IMR-90 (cell line): Measurements from ENCODE around the gene VPS50. TPM values are rescaled to one million over a fixed set of nuclear protein-coding genes. Genes with fewer than 3 reads are reported as not detected.

Experiments used
- ATAC-seq: fragments of 200-7000 bp; cut with Tn5 transposase; 2 replicates; pipeline ENCODE4 v1.9.1; 2020; ENCODE audit warnings: low read depth, mild to moderate bottlenecking, moderate library complexity
- BruUV-seq: library from RNA; stranded (reverse); fragments of 400-500 nt; replicated peaks from 2 replicates; lab custom pipeline; 2021; lab: Mats Ljungman, UMichigan
- CTCF ChIA-PET: fragments of 300-600 bp; formaldehyde crosslinking; extraction: SDS; loops from one replicate; lab custom pipeline; 2021; ENCODE audit warnings: antibody characterized with exemption; lab: Yijun Ruan, JAX
- POLR2A ChIA-PET: fragments of 300-600 bp; sonication (Branson Sonifier 250); formaldehyde crosslinking; loops from one replicate; lab custom pipeline; 2022; ENCODE audit warnings: antibody characterized with exemption; ENCODE audit not compliant: unreplicated experiment; lab: Charles Lee
- DNase-seq: peaks from one replicate; pipeline ENCODE4 v3.0.0; 2013
- H2AFZ ChIP-seq: replicated peaks from 2 replicates; pipeline ENCODE3; 2013; ENCODE audit warnings: low read length, mild to moderate bottlenecking; ENCODE audit not compliant: poor library complexity
- H2AK5ac ChIP-seq: 2 replicates; pipeline ENCODE4 v1.6.1; 2013; ENCODE audit warnings: low read depth, low read length, inconsistent platforms
- H2AK9ac ChIP-seq: replicated peaks from 2 replicates; pipeline ENCODE3; 2013; ENCODE audit warnings: mild to moderate bottlenecking, low read depth, low read length, moderate library complexity; ENCODE audit not compliant: poor library complexity
- H2BK120ac ChIP-seq: 2 replicates; pipeline ENCODE4 v1.6.1; 2013; ENCODE audit warnings: low read depth, low read length, inconsistent platforms
- H2BK15ac ChIP-seq: 3 replicates; pipeline ENCODE4 v1.6.1; 2013; ENCODE audit warnings: low read depth, low read length, inconsistent platforms
- H2BK20ac ChIP-seq: 2 replicates; pipeline ENCODE4 v1.6.1; 2013; ENCODE audit warnings: low read depth, mild to moderate bottlenecking, inconsistent platforms, low read length, moderate library complexity
- H2BK5ac ChIP-seq: 2 replicates; pipeline ENCODE4 v1.6.1; 2013; ENCODE audit warnings: mild to moderate bottlenecking, low read depth, low read length, inconsistent platforms; ENCODE audit not compliant: poor library complexity, severe bottlenecking
- H3K14ac ChIP-seq: replicated peaks from 2 replicates; pipeline ENCODE4 v1.6.1; 2013; ENCODE audit warnings: low read depth, low read length, inconsistent platforms
- H3K18ac ChIP-seq: 2 replicates; pipeline ENCODE4 v1.6.1; 2013; ENCODE audit warnings: low read depth, low read length, control low read depth
- H3K23ac ChIP-seq: 2 replicates; pipeline ENCODE4 v1.6.1; 2013; ENCODE audit warnings: low read depth, low read length, inconsistent platforms
- H3K27ac ChIP-seq: 2 replicates; pipeline ENCODE4 v1.5.1; 2013; ENCODE audit warnings: mild to moderate bottlenecking, control low read depth, low read length; ENCODE audit not compliant: insufficient read depth
- H3K27me3 ChIP-seq: 2 replicates; pipeline ENCODE4 v1.6.1; 2013; ENCODE audit warnings: low read length; ENCODE audit not compliant: control insufficient read depth, insufficient read depth
- H3K36me3 ChIP-seq: 2 replicates; pipeline ENCODE4 v1.6.1; 2013; ENCODE audit warnings: low read length, mixed read lengths; ENCODE audit not compliant: control insufficient read depth, insufficient read depth
- H3K4ac ChIP-seq: 2 replicates; pipeline ENCODE4 v1.6.1; 2013; ENCODE audit warnings: low read depth, low read length, inconsistent platforms
- H3K4me1 ChIP-seq: 2 replicates; pipeline ENCODE4 v1.6.1; 2013; ENCODE audit warnings: low read length, mixed read lengths; ENCODE audit not compliant: control insufficient read depth, insufficient read depth
- H3K4me2 ChIP-seq: 2 replicates; pipeline ENCODE4 v1.6.1; 2013; ENCODE audit warnings: low read depth, mild to moderate bottlenecking, control low read depth, low read length, moderate library complexity
- H3K4me3 ChIP-seq: 2 replicates; pipeline ENCODE4 v1.5.1; 2013; ENCODE audit warnings: low read depth, mild to moderate bottlenecking, control low read depth, low read length, moderate library complexity; ENCODE audit not compliant: insufficient read depth
- H3K56ac ChIP-seq: 2 replicates; pipeline ENCODE4 v1.6.1; 2013; ENCODE audit warnings: low read length, inconsistent platforms; ENCODE audit not compliant: insufficient read depth; ENCODE audit errors: extremely low read depth
- H3K79me1 ChIP-seq, 2 experiments: 2 replicates each; pipeline ENCODE4 v1.6.1; 2013; ENCODE audit warnings: low read length in 2 of 2, inconsistent platforms in 1 of 2, low read depth in 1 of 2
- H3K9ac ChIP-seq: 2 replicates; pipeline ENCODE4 v1.6.1; 2013; ENCODE audit warnings: low read depth, low read length, control low read depth
- H3K9me1 ChIP-seq: 2 replicates; pipeline ENCODE4 v1.6.1; 2013; ENCODE audit warnings: low read length, inconsistent platforms; ENCODE audit not compliant: insufficient read depth
- H3K9me3 ChIP-seq: 2 replicates; pipeline ENCODE4 v1.6.1; 2013; ENCODE audit warnings: low read length; ENCODE audit not compliant: control insufficient read depth, insufficient read depth
- H4K20me1 ChIP-seq: 2 replicates; pipeline ENCODE4 v1.6.1; 2013; ENCODE audit warnings: low read length, inconsistent platforms; ENCODE audit not compliant: insufficient read depth
- H4K5ac ChIP-seq: 2 replicates; pipeline ENCODE4 v1.6.1; 2013; ENCODE audit warnings: mild to moderate bottlenecking, low read depth, low read length, control low read depth
- H4K8ac ChIP-seq, 2 experiments: 2 replicates each; pipeline ENCODE4 v1.6.1; 2013; ENCODE audit warnings: low read depth in 2 of 2, low read length in 2 of 2, control low read depth in 1 of 2, inconsistent platforms in 1 of 2
- H4K91ac ChIP-seq: 2 replicates; pipeline ENCODE4 v1.6.1; 2013; ENCODE audit warnings: low read depth, low read length, inconsistent platforms; ENCODE audit not compliant: insufficient read depth
- BHLHE40 ChIP-seq: fragments of 150-350 bp; IDR thresholded peaks from 2 replicates; pipeline ENCODE4 v1.6.1; 2016; ENCODE audit warnings: mild to moderate bottlenecking, low read depth, low read length
- CEBPB ChIP-seq: IDR thresholded peaks from 2 replicates; pipeline ENCODE4 v1.6.1; 2012; ENCODE audit warnings: low read depth, low read length, improper control_type of control experiment
- CHD1 ChIP-seq: IDR thresholded peaks from 2 replicates; pipeline ENCODE4 v1.6.1; 2012; ENCODE audit warnings: low read depth, low read length, improper control_type of control experiment
- CTCF ChIP-seq: conservative IDR thresholded peaks from 2 replicates; pipeline ENCODE4 v1.5.1; 2012; ENCODE audit warnings: mild to moderate bottlenecking, low read depth, low read length, improper control_type of control experiment
- ELK1 ChIP-seq: fragments of 150-350 bp; IDR thresholded peaks from 2 replicates; pipeline ENCODE4 v1.6.1; 2016; ENCODE audit warnings: low read depth, mild to moderate bottlenecking, low read length, moderate library complexity, borderline replicate concordance
- FOS ChIP-seq: fragments of 150-350 bp; IDR thresholded peaks from 2 replicates; pipeline ENCODE4 v1.6.1; 2016; ENCODE audit warnings: low read depth, low read length
- MAFK ChIP-seq: IDR thresholded peaks from 2 replicates; pipeline ENCODE4 v1.6.1; 2012; ENCODE audit warnings: low read depth, low read length, improper control_type of control experiment
- MAZ ChIP-seq: IDR thresholded peaks from 2 replicates; pipeline ENCODE4 v1.6.1; 2012; ENCODE audit warnings: low read depth, mild to moderate bottlenecking, low read length, improper control_type of control experiment, moderate library complexity, borderline replicate concordance
- MXI1 ChIP-seq: IDR thresholded peaks from 2 replicates; pipeline ENCODE4 v1.6.1; 2012; ENCODE audit warnings: low read depth, mild to moderate bottlenecking, low read length, moderate library complexity, borderline replicate concordance
- NFE2L2 ChIP-seq: fragments of 150-350 bp; IDR thresholded peaks from 2 replicates; pipeline ENCODE4 v1.6.1; 2016; ENCODE audit warnings: low read depth, mild to moderate bottlenecking, low read length
- POLR2A ChIP-seq: IDR thresholded peaks from 2 replicates; pipeline ENCODE4 v1.6.1; 2012; ENCODE audit warnings: mild to moderate bottlenecking, low read depth, low read length
- RAD21 ChIP-seq: IDR thresholded peaks from 2 replicates; pipeline ENCODE4 v1.6.1; 2012; ENCODE audit warnings: low read length, improper control_type of control experiment
- RCOR1 ChIP-seq: IDR thresholded peaks from 2 replicates; pipeline ENCODE4 v1.6.1; 2012; ENCODE audit warnings: mild to moderate bottlenecking, low read length, improper control_type of control experiment; ENCODE audit not compliant: insufficient replicate concordance
- RFX5 ChIP-seq: IDR thresholded peaks from 2 replicates; pipeline ENCODE4 v1.8.0; 2012; ENCODE audit warnings: low read depth, mild to moderate bottlenecking, low read length, moderate library complexity
- SMC3 ChIP-seq: fragments of 150-350 bp; IDR thresholded peaks from 2 replicates; pipeline ENCODE4 v1.6.1; 2016; ENCODE audit warnings: low read depth, mild to moderate bottlenecking, antibody characterized with exemption, low read length, moderate library complexity
- USF2 ChIP-seq: fragments of 150-350 bp; IDR thresholded peaks from 2 replicates; pipeline ENCODE4 v1.6.1; 2017; ENCODE audit warnings: mild to moderate bottlenecking, antibody characterized with exemption, low read length, low read depth
- WGBS, 2 experiments: methylation state at CpG; one replicate each; pipeline versions ENCODE4 v1.1.5 to v1.1.7; 2013; ENCODE audit warnings: missing lambda C conversion rate in 2 of 2; ENCODE audit not compliant: insufficient read length in 1 of 2; ENCODE audit errors: extremely low coverage in 2 of 2; 5-methylcytosine and 5-hydroxymethylcytosine counted together
- dilution Hi-C: fragments of 300-500 bp; cut with HindIII; formaldehyde crosslinking; loops from one replicate; pipeline ENCODE4 v1.14.3; 2018; ENCODE audit warnings: low sequenced_read_pairs; ENCODE audit not compliant: unreplicated experiment
- in situ Hi-C: fragments of 300-500 bp; cut with MboI; formaldehyde crosslinking; loops from 3 replicates; pipeline ENCODE4 v1.14.3; 2019; ENCODE audit warnings: low sequenced_read_pairs, inconsistent platforms, mixed read lengths
- intact Hi-C: fragments of 100-400 bp; cut with micrococcal nuclease; formaldehyde crosslinking; loops from 2 replicates; pipeline ENCODE4 v1.10.0; 2022
- polyA plus RNA-seq, 3 experiments: library from polyadenylated mRNA; depleted of rRNA; stranded (reverse); fragments of >200 nt; gene quantifications; 2 replicates each; pipeline ENCODE4 v1.2.3, GENCODE V29; 2012; ENCODE audit warnings: low replicate concordance in 1 of 3
- total RNA-seq: library from RNA; depleted of rRNA; stranded (reverse); fragments of >200 nt; gene quantifications from 2 replicates; pipeline ENCODE4 v1.2.3, GENCODE V29; 2012

The VPS50 gene
- total and polyA plus RNA-seq, 2 of the 4 experiments (the other 2 are of a cell fraction): 7.1 to 22.0 TPM

GRCh38 chr7:93203496-93203895 lies 28.7 kb upstream of the VPS50 start:
- TF ChIP-seq RCOR1 (no peak), POLR2A (no peak), RFX5 (no peak), FOS (no peak), BHLHE40 (no peak), CEBPB (no peak), MAZ (no peak), MAFK (no peak), SMC3 (no peak), USF2 (no peak), CTCF (no peak), MXI1 (no peak), RAD21 (no peak), CHD1 (no peak), NFE2L2 (no peak), ELK1 (no peak)
- Histone ChIP-seq H3K9ac (no peak overlapping the region), H2BK5ac (no peak overlapping the region), H3K56ac (no peak overlapping the region), H2AK9ac (no peak overlapping the region), H3K4ac (no peak overlapping the region), H3K36me3 (no peaks in the 10 kb centered on the region), H3K4me2 (no peak overlapping the region), H3K9me1 (no peaks in the 10 kb centered on the region), H4K5ac (no peak overlapping the region), H2AK5ac (no peak overlapping the region), H3K4me1 (no peaks in the 10 kb centered on the region), H2BK20ac (no peak overlapping the region), H3K27me3 (peaks cover 19% of the 10 kb centered on the region), H4K91ac (no peak overlapping the region), H3K23ac (no peak overlapping the region), H3K14ac (no peak overlapping the region), H2BK15ac (no peak overlapping the region), H2AFZ (no peak overlapping the region), H4K8ac (no peak overlapping the region), H3K27ac (no peak overlapping the region), H3K18ac (no peak overlapping the region), H3K4me3 (no peak overlapping the region), H2BK120ac (no peak overlapping the region), H3K79me1 (no peaks in the 10 kb centered on the region), H4K20me1 (no peaks in the 10 kb centered on the region), H3K9me3 (no peaks in the 10 kb centered on the region)
- intact Hi-C loops (no loop called here), in situ Hi-C loops (no loop called here), dilution Hi-C loops (no loop called here)
- ATAC-seq (no peak), DNase-seq (no peak)
- POLR2A ChIA-PET: no interaction called here
- WGBS, 2 experiments: no CpG with 5 or more reads among the region's 3 CpGs
- BruUV-seq: no TSS peak
- CTCF ChIA-PET: no interaction called here
